Duodenal mucosa (tissue), 2 donors: ENCODE results near the gene CASTOR2.
"Not testable (repeated sequence)": the region's sequence is repeated elsewhere in the genome, so short reads cannot be mapped to it uniquely, and the experiment has no call there.

Experiments used
- H3K27ac ChIP-seq: one replicate; pipeline ENCODE4 v1.7.0; 2013; ENCODE audit warnings: low read depth, low read length
- H3K27me3 ChIP-seq, 2 donors: one replicate each; pipeline ENCODE4 v1.7.0; 2013; ENCODE audit warnings: low read length in 2 of 2, control low read depth in 1 of 2; ENCODE audit not compliant: insufficient read depth in 2 of 2, control insufficient read depth in 1 of 2
- H3K36me3 ChIP-seq, 2 donors: one replicate each; pipeline ENCODE4 v1.7.0; 2013; ENCODE audit warnings: low read length in 2 of 2, control low read depth in 1 of 2; ENCODE audit not compliant: insufficient read depth in 2 of 2, control insufficient read depth in 1 of 2
- H3K4me1 ChIP-seq, 2 donors: one replicate each; pipeline ENCODE4 v1.7.0; 2013; ENCODE audit warnings: low read length in 2 of 2, control low read depth in 1 of 2; ENCODE audit not compliant: insufficient read depth in 2 of 2, control insufficient read depth in 1 of 2
- H3K4me3 ChIP-seq, 2 donors: one replicate each; pipeline ENCODE4 v1.7.0; 2013; ENCODE audit warnings: low read length in 2 of 2, low read depth in 1 of 2
- H3K9ac ChIP-seq, 2 donors: one replicate each; pipeline ENCODE4 v1.7.0; 2013; ENCODE audit warnings: low read length in 2 of 2, low read depth in 1 of 2
- H3K9me3 ChIP-seq, 2 donors: one replicate each; pipeline ENCODE4 v1.7.0; 2013; ENCODE audit warnings: low read length in 2 of 2, control low read depth in 1 of 2; ENCODE audit not compliant: control insufficient read depth in 1 of 2

The CASTOR2 gene

DNA sequence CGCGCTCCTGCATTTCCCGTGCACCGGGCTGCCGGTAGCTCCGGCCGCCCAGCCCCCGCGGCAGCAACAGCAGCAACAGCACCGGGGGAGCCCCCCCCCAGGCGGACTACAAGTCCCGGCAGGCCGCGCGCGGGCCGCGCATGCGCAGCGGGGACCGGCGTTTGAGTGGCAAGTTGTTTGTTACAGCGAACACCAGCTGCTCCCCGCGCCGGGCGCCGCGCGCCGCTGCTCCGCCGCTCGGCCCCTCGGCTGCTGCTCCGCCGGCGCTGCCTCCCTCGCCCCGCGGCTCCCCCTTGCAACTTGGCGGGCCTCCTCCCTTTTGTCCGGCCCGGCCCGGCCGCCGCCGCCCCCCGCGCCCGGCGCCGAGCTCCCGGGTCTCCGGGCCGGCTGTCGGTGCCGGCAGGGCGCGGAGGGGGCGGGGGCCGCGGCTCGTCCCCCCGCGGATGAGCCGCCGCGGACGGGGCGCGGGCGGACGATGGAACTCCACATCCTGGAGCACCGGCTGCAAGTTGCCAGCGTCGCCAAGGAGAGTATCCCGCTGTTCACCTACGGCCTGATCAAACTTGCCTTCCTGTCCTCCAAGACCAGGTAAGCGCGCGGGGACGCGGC lies at the start of gene CASTOR2:
TSS of gene CASTOR2 (plus strand) at position 195 of the 609 bp plus-strand sequence. CDS start at position 476, 281 bp downstream.
- H3K27me3 ChIP-seq, H3K36me3 ChIP-seq, H3K9ac ChIP-seq, H3K4me3 ChIP-seq, H3K4me1 ChIP-seq, H3K9me3 ChIP-seq, H3K27ac ChIP-seq: not testable (repeated sequence)

DNA sequence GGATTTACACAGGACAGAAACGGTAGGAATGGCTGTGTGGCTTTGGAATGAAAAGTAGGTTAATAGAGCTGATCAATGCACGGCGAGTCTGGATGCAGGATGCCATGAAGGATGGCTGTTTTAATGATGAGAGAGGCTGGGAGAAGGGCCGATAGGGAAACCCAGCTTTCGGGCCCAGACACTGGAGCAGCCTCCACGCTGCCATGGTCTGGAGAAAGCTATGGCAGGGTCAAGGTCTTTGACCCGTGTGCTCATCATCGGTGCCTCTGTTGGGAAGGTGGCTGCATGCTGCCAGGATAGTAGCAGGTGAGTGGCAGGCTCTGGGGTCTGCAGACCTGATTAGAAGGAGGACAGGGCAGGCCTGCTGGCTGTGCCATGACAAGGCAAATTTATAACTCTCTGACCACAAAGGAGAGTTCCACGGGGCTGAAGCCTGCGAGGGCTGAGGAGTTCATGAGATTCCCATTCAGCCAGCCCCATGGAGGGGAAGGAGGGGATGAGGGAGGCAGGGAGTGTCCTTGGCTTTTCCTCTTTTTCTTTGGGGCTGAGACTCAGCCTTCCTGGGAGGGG lies 42.1 kb upstream of the CASTOR2 start:
- H3K9me3 ChIP-seq, H3K4me1 ChIP-seq, H3K4me3 ChIP-seq, H3K27ac ChIP-seq, H3K27me3 ChIP-seq, H3K9ac ChIP-seq, H3K36me3 ChIP-seq: not testable (repeated sequence)

DNA sequence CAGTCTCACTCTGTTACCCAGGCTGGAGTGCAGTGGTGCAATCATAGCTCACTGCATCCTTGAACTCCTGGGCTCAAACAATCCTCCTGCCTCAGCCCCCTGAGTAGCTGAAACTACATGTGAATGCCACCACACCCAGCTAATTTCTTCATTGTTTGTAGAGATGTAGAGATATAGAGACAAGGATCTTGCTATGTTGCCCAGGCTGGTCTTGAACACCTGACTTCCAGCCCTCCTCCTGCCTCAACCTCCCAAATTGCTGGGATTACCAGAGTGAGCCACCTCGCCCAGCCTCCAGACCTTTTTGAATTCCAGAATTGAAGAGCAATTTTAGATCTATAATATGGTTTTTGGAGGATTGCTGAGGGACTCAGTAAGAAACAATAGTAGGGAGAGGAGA lies 40.9 kb upstream of the CASTOR2 start:
- not testable (repeated sequence) for H3K36me3 ChIP-seq, H3K27me3 ChIP-seq, H3K4me3 ChIP-seq, H3K4me1 ChIP-seq, H3K9me3 ChIP-seq, H3K27ac ChIP-seq, H3K9ac ChIP-seq

DNA sequence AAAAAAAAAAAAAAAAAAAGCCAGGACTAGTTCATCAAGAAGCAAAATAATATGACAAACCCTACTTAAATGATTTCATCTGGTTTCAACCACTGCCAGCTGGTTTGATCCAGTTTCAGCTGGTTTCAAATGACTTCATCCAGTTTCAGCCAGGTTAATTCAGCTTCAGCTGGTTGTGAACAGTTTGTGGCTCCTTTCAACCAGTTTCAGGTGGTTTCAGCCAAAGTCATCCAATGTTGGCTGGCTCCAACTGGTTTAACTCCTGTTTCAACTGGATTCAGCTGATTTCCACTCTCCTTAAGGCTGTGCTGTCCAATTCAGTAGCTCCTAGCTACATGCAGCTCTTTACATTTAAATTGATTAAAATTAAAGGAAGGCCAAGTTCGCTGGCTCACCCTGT lies 37.5 kb upstream of the CASTOR2 start:
- not testable (repeated sequence) for H3K9me3 ChIP-seq, H3K27me3 ChIP-seq, H3K27ac ChIP-seq, H3K4me3 ChIP-seq, H3K36me3 ChIP-seq, H3K9ac ChIP-seq, H3K4me1 ChIP-seq

DNA sequence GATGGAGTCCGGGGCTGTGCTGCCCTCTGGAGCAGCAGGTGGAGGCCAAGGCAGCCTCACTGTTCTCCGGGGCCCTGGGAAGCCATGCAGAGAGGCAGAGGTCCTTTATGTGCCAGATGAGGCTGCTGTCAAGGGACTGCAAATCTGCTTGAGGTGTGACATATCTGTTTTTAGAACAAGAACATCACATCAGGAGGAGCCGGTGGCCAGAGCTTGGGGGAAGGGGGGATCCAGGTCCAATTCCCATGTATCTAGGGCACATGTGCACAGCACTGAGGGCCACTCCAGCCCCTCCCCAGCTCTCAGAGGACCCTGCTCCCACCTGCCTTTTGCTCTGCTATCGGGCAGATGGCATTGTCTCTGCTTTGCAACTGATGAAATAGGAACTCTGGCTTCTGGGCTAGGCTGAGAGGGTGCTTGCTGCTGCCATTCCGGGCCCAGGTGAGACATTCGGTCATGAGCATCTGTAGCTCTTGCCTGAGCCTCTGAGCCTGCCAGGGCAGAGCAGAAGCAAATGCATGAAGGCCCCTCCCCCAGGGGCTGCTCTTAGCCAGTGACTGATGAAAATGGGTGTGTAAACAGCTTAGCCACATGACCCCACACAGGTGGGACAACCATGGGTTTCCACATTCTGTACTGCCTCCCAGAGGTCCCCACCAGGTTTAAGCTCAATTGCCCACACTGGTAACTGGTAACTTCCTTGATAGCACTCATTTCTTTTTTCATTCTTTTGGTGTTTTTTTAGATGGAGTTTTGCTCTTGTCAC lies 32.8 kb upstream of the CASTOR2 start:
- H3K4me3 ChIP-seq, H3K36me3 ChIP-seq, H3K9ac ChIP-seq, H3K27ac ChIP-seq, H3K27me3 ChIP-seq, H3K4me1 ChIP-seq, H3K9me3 ChIP-seq: not testable (repeated sequence)

DNA sequence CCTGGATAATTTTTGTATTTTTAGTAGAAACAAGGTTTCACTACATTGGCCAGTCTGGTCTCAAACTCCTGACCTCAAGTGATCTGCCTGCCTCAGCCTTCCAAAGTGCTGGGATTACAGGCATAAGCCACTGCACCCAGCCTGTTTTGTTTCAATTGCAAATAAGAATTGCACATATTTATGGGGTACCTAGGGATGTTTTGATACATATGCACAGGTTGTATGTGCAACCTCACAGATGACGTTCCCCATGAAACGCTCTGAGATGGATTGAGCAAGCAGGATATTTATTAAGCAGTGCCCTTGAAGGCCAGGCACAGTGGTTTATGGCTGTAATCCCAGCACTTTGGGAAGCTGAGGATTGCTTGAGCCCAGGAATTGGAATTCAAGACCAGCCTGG lies 25.1 kb upstream of the CASTOR2 start:
- H3K4me3 ChIP-seq, H3K9ac ChIP-seq, H3K27ac ChIP-seq, H3K27me3 ChIP-seq, H3K36me3 ChIP-seq, H3K4me1 ChIP-seq, H3K9me3 ChIP-seq: not testable (repeated sequence)

DNA sequence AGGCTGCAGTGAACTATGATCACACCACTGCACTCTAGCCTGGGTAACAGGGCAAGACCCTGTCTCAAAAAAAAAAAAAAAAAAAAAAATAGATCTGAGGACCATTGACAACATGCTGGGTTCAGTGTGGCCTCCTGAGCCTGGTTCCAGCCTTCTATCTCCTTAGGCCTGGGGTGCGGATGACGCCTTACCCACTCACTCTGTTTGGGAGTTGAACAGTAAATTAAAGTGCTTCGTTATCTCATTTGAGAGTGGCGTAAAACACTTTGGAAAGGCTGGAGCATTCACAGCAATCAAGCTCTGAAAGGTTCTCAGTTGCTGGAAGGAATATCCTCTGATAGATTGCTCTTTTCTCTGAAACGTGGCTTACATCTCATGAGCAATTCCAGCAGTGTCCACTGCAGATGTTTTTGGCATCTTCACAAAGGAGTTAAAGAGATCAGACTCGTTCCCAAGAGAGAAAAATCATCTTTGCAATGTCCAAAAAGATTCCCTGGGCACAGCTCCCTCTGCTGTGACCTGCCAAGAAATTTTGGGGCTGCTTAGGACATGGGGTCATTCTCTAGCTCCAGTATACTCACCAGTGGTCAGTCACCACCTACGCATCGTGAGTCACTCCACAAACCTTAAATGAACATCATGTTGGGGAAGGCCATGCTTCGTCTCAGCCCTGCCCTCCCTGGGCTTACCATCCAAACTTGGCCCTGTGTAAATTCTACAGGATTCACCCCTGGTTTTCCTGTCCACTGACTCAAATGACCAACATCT lies 23.0 kb upstream of the CASTOR2 start:
- H3K9ac ChIP-seq, H3K36me3 ChIP-seq, H3K9me3 ChIP-seq, H3K4me1 ChIP-seq, H3K27me3 ChIP-seq, H3K27ac ChIP-seq, H3K4me3 ChIP-seq: not testable (repeated sequence)

DNA sequence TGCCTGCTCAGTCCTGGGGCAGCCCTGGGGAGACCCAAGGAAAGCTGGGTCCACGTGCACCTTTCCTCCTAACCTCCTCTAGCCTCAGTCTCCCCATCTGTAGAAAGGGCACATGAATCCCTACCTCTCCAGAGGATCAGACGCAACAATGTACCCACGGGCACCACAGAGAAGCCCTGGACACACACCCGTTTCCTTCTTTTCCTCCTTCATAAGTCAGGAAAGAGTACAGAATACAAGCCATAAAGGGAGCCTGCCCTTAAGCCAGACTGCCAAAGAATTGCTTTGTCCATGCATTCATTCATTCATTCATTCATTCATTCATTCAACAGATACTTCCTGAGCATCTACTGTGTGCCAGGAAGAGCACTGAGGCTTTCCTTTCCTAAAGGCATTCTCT lies 20.6 kb upstream of the CASTOR2 start:
- not testable (repeated sequence) for H3K4me3 ChIP-seq, H3K9ac ChIP-seq, H3K4me1 ChIP-seq, H3K27me3 ChIP-seq, H3K27ac ChIP-seq, H3K36me3 ChIP-seq, H3K9me3 ChIP-seq

DNA sequence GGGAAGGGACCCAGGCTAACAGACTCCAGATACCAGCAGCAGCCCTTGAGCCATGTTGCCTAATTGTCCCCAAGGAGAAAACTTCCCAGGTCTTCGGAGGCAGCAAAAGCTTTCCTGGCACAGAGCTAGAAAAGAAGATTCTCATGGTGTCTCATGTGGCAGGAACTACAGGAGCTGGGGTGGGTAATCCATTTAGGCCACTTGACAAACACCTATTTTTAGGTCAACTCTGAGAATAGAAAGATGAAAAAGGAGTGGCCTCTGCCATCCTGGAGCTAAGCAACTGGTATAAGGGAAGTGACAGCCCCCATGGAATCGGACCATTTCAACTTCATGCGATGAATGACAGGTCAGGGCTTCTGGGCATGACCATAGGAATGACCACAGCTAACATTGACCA lies 16.8 kb upstream of the CASTOR2 start:
- not testable (repeated sequence) for H3K9me3 ChIP-seq, H3K4me1 ChIP-seq, H3K27me3 ChIP-seq, H3K4me3 ChIP-seq, H3K9ac ChIP-seq, H3K36me3 ChIP-seq, H3K27ac ChIP-seq

DNA sequence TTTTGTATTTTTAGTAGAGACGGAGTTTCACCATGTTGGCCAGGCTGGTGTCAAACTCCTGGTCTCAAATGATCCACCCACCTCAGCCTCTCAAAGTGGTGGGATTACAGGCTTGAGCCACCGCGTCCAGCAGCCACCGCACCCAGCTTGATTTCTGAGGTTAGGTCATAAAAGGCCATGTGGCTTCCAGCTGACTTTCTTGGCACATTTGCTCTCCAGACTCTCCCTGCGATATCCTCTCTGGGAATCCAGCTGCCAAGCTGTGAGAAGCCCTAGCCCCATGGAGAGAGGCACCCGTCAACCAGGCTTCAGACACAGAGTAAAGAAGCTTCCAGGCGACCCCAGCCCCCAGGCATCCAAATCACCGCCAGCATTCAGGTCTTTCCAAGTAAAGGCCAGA lies 10.7 kb upstream of the CASTOR2 start:
- not testable (repeated sequence) for H3K27me3 ChIP-seq, H3K36me3 ChIP-seq, H3K4me3 ChIP-seq, H3K27ac ChIP-seq, H3K9ac ChIP-seq, H3K4me1 ChIP-seq, H3K9me3 ChIP-seq
